GM21529 (cell line): Measurements from ENCODE around the gene UBAC1.
"Not testable (repeated sequence)": the region's sequence is repeated elsewhere in the genome, so short reads cannot be mapped to it uniquely, and the experiment has no call there.

Experiments used
- ATAC-seq: cut with Tn5 transposase; IDR thresholded peaks from one replicate; pipeline ENCODE4 v1.9.1; 2021; ENCODE audit not compliant: unreplicated experiment

UBAC1 gene

DNA sequence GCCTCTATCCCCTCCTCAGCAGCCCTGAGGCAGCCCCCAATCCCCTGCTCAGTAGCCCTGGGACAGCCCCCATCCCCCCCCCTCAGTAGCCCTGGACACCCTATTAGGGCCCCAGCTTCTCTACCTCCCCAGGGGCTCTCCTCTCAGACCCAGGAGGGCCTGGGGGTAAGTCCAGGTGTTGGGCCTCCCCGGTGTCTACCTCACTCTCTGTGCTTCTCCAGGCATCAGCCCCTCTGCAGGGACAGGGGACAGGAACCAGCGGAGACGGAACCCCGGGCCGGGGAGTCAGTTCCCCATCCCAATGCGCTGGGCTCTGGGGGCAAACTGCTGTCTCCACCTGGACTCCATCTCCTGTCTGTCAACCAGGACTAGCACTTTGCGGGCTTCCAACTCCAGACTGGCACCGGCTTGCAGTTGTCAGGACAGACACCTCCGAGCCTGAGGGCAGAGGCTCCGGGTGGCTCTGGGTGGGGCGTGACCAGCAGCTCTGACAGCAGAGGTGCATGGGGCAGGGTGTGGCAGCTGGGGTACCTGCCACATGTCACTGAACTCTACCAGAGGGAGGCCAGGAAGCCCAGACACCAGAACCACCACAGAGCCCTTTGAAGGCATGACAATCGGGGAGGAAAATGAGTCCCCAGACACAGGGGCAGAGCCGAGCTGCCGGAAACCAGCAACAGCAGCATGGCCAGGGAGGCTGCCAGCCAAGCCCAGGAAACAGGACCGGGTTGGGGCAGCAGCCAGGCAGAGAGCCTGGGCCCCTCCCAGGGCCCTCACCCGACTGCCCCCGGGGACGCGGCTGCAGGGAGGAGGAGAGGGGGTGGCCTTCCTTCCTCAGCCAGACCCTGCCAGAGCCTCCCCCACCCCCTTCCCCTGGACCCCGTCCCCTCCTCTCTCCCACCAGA, 17.7 kb upstream of the UBAC1 start:
- ATAC-seq: no peak

GRCh38 chr9:135976944-135977343, 15.8 kb upstream of the UBAC1 start:
- no peak for ATAC-seq

DNA sequence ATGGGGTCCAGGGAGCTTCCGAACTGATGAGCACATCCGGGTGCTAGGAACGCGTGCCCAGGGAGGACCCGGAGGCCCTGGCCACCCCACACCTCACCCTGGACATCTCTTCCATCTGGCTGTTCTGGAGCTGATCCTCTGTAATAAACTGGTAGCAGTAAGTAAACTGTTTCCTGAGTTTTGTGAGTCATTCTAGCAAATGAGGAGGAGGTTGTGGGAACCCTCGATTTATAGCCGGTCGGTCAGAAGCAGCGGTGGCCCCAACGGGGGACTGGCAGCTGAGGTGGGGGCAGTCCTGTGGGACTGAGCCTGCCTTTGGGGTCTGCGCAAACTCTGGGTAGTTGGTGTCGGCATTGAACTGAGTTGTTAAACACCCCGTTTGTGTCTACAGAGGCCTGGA, 15.4 kb upstream of the UBAC1 start:
- no peak for ATAC-seq

DNA sequence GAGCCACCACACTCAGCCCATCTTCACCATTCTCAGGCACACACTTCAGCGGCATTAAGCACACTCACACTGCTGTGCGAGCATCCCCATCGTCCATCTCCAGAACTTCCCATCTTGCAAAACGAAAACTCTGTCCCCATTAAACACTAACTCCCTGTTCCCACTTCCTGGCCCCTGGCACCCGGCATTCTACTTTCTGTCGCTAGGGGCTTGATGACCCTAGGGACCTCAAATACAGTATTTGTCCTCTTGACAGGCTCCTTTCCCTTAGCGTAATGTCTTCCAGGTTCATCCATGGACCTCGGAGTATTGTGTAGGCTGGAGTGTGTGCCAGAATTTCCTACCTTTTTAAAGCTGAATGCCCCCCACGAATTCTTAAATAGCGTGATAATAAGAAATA, 14.7 kb upstream of the UBAC1 start:
- no peak for ATAC-seq

DNA sequence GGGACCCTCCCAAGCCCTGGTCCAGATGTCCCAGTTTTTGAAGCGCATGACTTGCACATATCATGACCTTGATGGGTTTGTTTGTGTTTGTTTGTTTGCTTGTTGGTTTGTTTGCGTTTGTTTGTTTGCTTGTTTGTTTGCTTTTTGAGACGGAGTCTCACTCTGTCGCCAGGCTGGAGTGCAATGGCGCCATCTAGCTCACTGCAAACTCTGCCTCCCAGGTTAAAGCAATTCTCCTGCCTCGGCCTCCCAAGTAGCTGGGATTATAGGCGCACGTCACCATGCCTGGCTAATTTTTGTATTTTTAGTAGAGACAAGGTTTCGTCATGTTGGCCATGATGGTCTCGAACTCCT, 13.0 kb upstream of the UBAC1 start:
- no peak for ATAC-seq

DNA sequence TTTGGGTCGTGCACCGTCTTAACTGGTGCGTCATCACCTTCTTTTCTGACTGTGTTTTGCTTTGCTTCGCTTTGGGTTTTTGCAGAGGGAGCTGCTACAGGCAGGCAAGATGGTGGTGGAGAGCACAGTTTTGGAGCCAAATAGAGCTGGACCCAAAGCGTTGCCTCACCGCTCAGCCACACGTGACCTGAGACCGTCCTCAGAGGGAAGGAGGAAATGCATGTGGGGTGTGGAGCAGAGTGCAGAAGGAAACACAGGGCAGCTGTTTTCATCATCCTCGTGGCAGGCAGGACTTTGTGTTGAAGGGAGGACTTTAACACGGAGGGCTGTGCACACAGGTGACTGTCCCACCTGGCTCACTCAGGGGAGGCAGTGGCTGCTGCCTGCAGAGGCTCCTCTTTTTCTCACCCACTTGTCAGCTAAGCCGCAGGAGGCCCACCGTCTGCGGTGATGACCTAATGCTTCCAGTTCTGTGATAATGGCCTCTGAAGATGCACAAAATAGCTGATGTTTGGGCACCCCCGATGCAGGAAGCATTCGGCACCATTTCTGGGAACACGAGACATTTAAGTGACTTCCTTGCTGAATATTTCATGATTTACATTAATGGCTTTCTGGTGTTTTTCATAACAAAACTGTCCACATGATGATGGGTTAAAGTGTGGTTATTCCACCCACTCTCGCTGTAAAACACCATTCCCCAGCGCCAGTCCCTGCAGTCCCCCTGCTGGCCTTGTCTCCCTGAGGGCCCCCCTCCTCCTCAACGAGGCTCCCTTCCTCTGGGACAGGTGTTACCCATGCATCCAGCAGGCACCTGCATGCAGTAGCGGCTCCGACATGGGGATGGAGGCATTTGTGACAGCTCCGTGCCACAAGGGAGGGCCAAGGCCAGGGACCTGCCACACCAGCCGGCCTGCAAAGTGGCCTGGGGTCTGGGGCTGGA, 12.4 kb upstream of the UBAC1 start:
- no peak for ATAC-seq

DNA sequence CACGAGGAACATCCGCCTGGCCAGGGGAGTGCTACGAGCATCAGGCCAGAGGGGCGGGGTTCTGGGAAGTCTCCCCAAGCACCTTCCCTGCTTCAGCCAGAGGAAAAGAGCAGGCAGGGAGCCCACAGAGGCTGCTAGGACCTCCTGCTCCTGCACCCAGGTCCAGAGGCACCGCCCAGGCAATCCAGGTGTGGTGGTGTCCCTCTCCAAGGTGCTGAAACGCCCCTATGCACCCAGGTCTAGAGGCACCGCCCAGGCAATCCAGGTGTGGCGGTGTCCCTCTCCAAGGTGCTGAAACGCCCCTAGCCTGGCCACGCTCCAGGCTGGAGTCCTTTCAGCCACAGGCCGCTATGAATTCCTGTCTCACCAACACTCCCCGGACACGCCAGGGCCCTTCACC, 10.7 kb upstream of the UBAC1 start:
- no peak for ATAC-seq

DNA sequence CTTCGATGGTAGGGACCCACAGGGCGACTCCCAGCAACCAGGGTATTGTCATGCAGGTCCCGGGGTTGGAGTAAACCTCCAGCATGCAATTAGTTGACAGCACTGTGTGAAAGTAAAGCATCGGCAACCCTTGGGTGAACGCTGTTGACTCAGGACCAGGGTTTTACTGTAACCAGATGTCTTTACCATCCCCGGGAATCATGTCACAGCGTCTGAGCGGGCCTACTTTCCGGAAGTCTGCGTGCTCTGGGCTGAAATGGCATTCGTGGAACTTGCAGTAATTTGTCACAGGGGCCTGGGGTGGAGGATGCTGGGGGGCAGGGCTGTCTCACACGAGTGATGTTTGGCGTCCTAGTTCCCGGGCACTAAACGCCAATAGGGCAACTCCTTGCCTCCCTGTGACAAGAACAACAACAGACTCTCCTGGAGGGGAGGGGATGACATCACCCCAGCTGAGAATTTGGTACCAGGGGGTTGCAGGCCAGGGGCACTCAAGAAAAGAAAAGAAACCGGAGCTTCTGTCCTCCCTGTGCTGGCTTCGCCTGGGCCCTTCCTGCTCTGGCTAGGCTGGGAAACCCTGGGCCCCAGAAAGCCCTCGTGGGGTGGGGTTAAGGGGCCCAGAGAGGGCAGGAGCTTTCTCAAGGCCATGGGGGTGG, 10.1 kb upstream of the UBAC1 start:
- no peak for ATAC-seq

- no peak for ATAC-seq
These were observed 9.1 kb upstream of the UBAC1 start for GRCh38 chr9:135970128-135970815.

DNA sequence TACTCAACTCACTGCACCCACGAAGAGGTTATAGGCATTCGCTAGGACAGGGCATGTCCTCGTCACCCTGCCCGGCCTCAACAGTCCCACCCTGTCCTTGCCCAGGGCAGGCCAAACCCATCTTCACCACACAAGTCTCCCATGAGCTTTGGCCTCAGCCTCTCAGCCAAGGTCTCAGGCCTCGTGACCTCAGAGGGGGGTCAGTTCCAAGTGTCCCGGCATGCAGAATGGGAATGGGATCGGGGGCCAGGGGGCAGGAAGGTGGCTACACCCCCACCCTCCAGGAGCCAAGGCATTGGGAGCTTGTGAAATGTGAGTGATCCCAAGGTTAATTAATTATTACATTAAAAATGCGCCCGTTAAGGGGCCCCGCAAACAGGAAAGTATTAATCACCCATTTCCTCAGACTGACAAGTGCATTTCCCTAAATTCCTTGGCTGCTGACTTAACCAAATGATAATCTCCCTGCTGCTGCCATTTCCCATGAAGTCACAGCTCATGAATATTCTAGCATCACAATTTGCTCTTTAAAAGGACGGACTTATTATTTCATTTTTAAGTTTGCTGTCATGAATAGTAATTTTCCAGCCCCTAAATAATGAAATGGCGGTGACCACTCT, 8.0 kb upstream of the UBAC1 start:
- ATAC-seq: no peak

DNA sequence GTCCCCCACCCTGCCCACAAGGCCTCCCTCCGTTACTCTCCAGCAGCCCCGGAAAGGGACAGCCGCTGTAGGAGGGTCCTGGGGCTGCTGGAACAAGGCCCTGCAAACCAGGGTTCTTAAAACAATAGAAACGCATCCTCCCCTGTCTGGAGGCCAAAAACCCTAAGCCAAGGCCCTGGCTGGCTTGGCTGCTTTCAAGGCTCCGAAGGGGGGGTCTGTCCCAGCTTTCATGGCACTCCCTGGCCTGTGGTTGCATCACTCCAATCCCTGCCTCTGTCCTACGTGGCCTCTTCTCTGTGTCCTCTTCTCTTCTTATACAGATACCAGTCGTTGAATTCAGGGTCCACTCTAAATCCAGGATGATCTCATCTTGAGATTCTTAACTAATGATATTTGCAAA, 7.4 kb upstream of the UBAC1 start:
- no peak for ATAC-seq

- no peak for ATAC-seq
These were observed 6.9 kb upstream of the UBAC1 start for GRCh38 chr9:135968083-135968476.

DNA sequence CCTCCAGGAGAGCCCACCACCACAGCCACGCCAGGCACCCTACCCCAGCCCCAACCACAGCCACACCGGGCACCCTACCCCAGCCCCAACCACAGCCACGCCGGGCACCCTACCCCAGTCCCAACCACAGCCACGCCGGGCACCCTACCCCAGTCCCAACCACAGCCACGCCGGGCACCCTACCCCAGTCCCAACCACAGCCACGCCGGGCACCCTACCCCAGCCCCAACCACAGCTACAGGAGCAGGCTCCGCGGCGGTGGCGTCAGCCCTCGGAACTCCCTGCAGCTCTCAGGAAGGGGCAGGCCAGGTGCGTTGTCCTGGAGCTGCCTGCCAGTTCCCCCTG, 5.7 kb upstream of the UBAC1 start:
- not testable (repeated sequence) for ATAC-seq

DNA sequence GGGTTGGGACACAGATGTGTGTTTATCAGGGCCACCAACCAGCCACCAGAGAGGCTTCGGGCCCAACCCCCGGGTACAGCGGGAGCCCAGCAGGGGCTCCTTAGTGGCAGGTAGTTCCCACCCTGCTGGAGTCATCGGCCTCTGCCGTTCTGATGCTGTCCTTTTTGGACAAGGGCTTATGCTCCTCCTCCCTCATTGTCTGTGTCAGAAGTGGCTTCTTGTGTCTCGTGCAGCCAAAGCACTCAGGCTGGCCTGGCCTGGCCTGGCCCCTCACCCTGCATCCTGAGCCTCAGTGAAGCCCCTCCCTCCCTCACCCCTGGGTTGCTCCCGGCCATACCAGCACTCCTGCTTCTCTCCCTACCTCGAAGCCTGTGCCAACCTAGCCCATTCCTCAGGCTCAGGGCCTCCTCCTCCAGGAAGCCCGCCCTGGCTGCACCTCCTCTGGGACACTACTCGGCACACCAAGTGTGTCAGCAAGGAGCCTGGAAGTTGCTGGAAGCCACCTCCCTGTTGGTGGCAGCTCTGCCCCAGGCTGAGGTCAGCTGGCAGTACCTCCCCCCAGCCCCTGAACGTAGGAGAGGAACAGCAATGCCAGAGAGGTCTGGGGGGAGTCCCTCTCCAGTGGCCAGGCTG, 4.1 kb upstream of the UBAC1 start:
- no peak for ATAC-seq

DNA sequence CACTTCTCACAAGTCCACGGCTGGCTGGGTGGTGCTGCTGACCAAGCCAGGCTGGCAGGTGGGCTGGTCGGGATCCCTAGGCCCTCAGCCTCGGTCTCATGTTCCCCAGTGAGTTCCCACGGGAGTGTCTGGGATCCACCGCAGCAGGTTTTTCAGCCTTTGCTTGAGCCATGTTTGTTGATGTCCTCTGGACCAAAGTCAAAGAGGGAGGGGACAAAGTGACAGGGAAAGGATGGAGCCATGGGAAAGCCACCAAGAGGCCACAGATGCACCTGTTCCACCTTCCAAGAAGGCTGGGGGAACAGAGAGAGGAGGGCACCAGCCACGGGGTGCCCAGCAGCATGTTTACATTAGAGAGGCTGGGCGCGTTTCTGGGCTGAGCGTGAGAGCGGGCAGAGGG, 2.8 kb upstream of the UBAC1 start:
- no peak for ATAC-seq

DNA sequence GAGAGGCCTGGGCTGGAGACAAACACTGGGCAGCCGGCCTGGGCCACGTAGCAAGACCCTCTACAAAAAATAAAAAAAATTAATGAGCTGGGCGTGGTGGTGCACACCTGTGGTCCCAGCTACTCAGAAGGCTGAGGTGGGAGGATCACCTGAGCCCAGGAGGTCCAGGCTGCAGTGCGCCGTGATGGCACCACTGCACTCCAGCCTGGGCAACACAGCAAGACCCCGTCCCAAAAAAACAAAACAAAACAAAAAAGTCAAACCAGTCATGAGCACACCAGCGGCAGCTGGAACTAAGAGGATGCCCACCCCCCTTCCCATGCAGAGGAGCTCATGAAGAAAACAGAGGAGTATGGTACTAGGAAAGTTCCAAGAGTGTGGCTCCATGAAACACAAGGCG, 2.2 kb upstream of the UBAC1 start:
- ATAC-seq: no peak

DNA sequence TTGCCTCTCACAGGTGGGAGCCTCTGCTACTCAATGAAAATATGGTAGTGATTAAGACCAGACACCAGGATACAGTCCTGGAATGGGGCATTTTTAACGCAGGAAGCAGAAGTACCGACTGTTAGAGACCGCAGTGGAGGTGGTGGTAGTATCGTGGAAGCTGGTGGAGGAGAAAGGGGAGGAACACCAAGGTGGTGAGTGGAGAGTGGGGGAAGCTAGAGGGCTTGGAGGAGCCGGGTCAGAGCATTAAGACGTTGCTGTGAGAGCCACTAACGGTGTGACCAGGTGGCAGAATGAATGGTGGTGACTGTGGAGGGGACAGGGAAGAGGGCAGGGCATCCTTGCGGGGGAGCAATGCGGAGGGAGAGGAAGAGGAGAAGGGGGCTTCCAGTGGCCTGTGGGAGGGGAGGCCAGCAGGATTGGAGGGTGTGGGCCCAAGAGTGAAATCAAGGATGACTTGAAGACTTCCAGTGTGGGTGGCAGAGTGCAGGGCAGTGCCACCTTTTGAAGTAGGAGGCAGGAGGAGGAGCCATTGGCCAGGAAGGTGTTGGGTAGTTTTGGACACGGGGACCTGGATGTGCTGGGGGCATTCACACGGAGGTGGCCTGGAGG, 1.6 kb upstream of the UBAC1 start:
- ATAC-seq: no peak

DNA sequence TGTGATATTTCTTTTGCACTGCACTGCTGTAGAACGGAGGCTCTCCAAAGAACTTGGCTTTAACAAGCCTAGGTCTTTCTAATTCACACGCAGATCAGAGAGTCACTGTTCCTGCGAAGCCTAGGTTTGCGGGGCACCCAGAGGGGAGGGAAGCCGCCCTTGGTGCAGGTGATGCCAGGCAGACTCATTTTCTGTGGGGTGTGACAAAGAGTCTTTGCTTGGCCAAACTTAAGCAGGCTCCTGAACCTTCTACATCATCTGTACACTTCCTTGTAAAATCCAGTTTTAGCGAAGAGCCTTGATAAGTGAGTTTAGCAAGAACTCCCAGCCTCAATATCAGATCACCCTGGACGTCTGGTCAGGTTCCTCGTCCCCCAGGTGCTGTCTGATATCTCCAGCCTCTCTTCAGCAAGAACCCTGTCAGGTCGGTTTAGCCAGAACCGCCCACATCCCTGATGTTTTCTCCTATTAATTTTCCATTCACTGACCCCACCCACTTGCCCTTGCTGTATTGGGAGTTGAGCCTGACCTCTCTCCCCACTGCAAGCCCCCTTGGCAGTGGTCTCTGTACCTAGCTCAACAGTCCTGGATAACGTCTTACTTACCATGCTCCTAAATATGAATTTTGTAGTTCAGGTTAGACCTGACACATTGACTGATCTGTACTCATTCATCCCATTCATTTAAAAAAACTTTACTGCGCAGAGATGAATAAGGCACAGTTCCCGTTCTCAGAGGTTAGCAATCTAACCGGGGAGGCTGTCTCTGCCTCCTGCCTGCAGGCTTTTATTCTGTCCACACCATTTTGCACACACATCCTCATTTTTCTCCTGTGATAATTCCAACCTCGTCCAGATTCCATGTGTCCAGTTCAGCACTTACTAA, 880 bp upstream of the UBAC1 start:
- no peak for ATAC-seq
